SU-DHL-6 (cell line): ENCODE data around the gene SKI.

Experiments
- H2AFZ ChIP-seq: fragments of 200-600 bp; sonication (generic); 2 replicates; pipeline ENCODE4 v1.6.1; 2014; ENCODE audit warnings: low read depth, mild to moderate bottlenecking, moderate library complexity, mixed read lengths, antibody characterized with exemption, low read length; ENCODE audit not compliant: severe bottlenecking
- H3F3A ChIP-seq: fragments of 200-600 bp; shearing (Covaris generic); 2 replicates; pipeline ENCODE4 v1.6.0; 2016; ENCODE audit warnings: antibody characterized with exemption, mild to moderate bottlenecking; ENCODE audit not compliant: insufficient read depth
- H3K27ac ChIP-seq: fragments of 200-600 bp; sonication (generic); 2 replicates; pipeline ENCODE4 v1.5.1; 2016; ENCODE audit warnings: low read depth, mild to moderate bottlenecking, low read length, moderate library complexity, mixed read lengths
- H3K27me3 ChIP-seq: fragments of 200-600 bp; sonication (generic), shearing (Covaris generic); 2 replicates; pipeline ENCODE4 v1.6.0; 2014; ENCODE audit warnings: mild to moderate bottlenecking, low read length
- H3K36me3 ChIP-seq: fragments of 200-600 bp; sonication (generic); 2 replicates; pipeline ENCODE4 v1.6.1; 2014; ENCODE audit warnings: mild to moderate bottlenecking, low read length, mixed read lengths
- H3K4me2 ChIP-seq: fragments of 300-600, 200-600 bp; shearing (Covaris generic), sonication (generic); 2 replicates; pipeline ENCODE4 v1.6.0; 2014; ENCODE audit warnings: low read length, low read depth, mild to moderate bottlenecking; ENCODE audit not compliant: poor library complexity, severe bottlenecking
- H3K4me3 ChIP-seq: fragments of 200-600 bp; sonication (generic); 2 replicates; pipeline ENCODE4 v1.5.1; 2014; ENCODE audit warnings: antibody characterized with exemption, low read length, mild to moderate bottlenecking, mixed read lengths; ENCODE audit not compliant: insufficient read depth, poor library complexity, severe bottlenecking
- H3K79me2 ChIP-seq: fragments of 200-600 bp; sonication (generic); 2 replicates; pipeline ENCODE4 v1.6.1; 2014; ENCODE audit warnings: mild to moderate bottlenecking, low read length, moderate library complexity; ENCODE audit not compliant: insufficient read depth
- H3K9ac ChIP-seq: fragments of 200-600 bp; sonication (generic); 2 replicates; pipeline ENCODE4 v1.7.0; 2014; ENCODE audit warnings: mild to moderate bottlenecking, low read length
- H3K9me2 ChIP-seq: fragments of 200-600 bp; sonication (generic); replicated peaks from 2 replicates; pipeline ENCODE4 v1.6.1; 2014; ENCODE audit warnings: low read length; ENCODE audit not compliant: insufficient read depth
- H3K9me3 ChIP-seq: fragments of 200-600 bp; sonication (generic); 2 replicates; pipeline ENCODE4 v1.6.1; 2014; ENCODE audit warnings: low read length, mixed read lengths; ENCODE audit not compliant: insufficient read depth
- H4K20me1 ChIP-seq: fragments of 200-600 bp; sonication (generic); 2 replicates; pipeline ENCODE4 v1.6.1; 2014; ENCODE audit warnings: low read depth, mild to moderate bottlenecking, antibody characterized with exemption, low read length, moderate library complexity, mixed read lengths
- EZH2phosphoT487 ChIP-seq: fragments of 200-600 bp; sonication (generic), shearing (Covaris generic); conservative IDR thresholded peaks from 2 replicates; pipeline ENCODE4 v1.6.1; 2018; ENCODE audit warnings: mild to moderate bottlenecking, antibody characterized with exemption, low read length, moderate library complexity, mixed read lengths
- TF ChIP-seq, protein P1 (sequence below): fragments of 200-600 bp; sonication (generic); IDR thresholded peaks from one replicate; pipeline ENCODE4 v1.5.1; 2017; ENCODE audit warnings: antibody characterized with exemption, mild to moderate bottlenecking, low read length, moderate library complexity; ENCODE audit not compliant: insufficient read depth, poor library complexity, severe bottlenecking

The SKI gene

DNA sequence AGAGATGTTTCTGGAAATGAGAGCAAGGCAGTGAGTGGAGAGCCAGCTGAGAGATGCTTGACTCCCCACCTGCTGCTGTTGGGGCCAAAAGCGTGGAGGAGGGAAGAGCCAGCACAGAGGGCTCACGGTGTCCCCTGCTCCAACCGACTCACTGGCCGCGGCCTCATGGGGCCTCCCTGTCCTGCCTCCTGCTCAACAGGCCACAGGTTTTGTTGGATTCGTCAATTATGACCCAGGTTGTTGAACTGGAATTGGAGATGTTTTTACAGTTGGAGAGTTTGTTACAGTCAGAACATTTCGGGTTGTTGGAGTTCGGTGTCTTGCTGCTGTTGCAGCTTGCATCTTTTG lies 21.4 kb downstream of the SKI start:
- Histone ChIP-seq H3K9me3 (no peaks in the 10 kb centered on the region), H3K9ac (no peak overlapping the region), H2AFZ (no peak overlapping the region), H4K20me1 (no peaks in the 10 kb centered on the region), H3K27ac (no peak overlapping the region), H3K4me2 (no peak overlapping the region), H3K27me3 (no peaks in the 10 kb centered on the region), H3K36me3 (no peaks in the 10 kb centered on the region), H3K9me2 (no peaks in the 10 kb centered on the region), H3K79me2 (no peaks in the 10 kb centered on the region), H3F3A (no peaks in the 10 kb centered on the region), H3K4me3 (no peak overlapping the region)
- no peak for TF ChIP-seq EZH2phosphoT487
- TF ChIP-seq, protein P1, sequence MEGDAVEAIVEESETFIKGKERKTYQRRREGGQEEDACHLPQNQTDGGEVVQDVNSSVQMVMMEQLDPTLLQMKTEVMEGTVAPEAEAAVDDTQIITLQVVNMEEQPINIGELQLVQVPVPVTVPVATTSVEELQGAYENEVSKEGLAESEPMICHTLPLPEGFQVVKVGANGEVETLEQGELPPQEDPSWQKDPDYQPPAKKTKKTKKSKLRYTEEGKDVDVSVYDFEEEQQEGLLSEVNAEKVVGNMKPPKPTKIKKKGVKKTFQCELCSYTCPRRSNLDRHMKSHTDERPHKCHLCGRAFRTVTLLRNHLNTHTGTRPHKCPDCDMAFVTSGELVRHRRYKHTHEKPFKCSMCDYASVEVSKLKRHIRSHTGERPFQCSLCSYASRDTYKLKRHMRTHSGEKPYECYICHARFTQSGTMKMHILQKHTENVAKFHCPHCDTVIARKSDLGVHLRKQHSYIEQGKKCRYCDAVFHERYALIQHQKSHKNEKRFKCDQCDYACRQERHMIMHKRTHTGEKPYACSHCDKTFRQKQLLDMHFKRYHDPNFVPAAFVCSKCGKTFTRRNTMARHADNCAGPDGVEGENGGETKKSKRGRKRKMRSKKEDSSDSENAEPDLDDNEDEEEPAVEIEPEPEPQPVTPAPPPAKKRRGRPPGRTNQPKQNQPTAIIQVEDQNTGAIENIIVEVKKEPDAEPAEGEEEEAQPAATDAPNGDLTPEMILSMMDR = no peak

DNA sequence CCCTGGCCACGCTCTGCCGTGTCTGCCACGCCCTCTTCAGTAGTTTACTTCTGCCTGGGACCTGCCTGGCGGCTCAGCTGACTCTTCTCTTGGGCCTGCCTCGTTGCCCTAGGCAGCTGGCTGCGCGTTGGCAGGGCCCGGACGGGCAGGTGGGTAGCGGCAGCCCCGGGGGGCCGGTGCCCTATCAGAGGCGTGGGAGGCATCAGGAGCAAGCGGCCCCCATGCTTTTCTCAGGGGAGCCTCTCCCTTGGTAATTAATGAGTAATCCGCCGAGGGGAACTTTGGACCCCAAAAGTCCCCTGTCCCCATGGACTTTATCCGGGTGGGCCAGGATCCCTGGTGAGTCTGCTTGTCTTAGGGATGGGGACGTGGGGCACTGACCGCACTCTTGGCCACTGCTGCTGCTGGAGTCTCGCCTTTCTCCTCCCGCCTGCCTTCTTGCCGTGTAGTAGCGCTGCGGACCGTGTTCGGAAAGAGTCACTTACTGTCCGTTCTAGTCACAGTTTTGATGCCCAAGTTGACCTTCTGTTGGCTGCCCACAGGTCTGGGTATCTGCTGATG lies 22.7 kb downstream of the SKI start:
- H3F3A ChIP-seq = no peaks in the 10 kb centered on the region
- no peaks in the 10 kb centered on the region for H3K36me3 ChIP-seq
- no peak overlapping the region for H3K27ac ChIP-seq
- no peak overlapping the region for H3K9ac ChIP-seq
- no peaks in the 10 kb centered on the region for H3K27me3 ChIP-seq
- no peak overlapping the region for H2AFZ ChIP-seq
- H3K4me2 ChIP-seq = no peak overlapping the region
- TF ChIP-seq, protein P1 = no peak
- TF ChIP-seq EZH2phosphoT487 = no peak
- H4K20me1 ChIP-seq = no peaks in the 10 kb centered on the region
- H3K79me2 ChIP-seq = no peaks in the 10 kb centered on the region
- H3K9me3 ChIP-seq = peaks cover 12% of the 10 kb centered on the region; the same call in 1 of the 2 replicates
- H3K4me3 ChIP-seq = no peak overlapping the region
- H3K9me2 ChIP-seq = no peaks in the 10 kb centered on the region

DNA sequence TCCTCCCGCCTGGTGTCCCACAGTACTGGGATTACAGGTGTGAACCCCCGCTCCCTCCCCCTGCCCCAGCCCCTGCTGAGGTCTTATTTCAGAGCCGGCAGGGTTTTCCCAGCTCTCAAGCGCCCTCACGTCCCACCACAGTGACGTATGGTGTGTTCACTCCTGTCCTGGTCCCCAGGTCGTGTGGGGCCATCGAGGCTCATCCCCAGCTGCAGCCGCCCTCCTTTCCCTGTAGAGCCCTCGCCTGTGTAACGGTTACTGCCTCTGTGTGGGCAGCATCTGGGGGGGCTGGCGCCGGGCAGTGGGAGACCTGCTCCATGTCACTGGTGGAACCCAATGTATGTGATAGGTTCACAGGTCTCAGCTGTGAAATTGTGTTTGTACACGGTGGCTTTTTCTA lies 23.2 kb downstream of the SKI start:
- no peak overlapping the region for H3K4me2 ChIP-seq
- no peak overlapping the region for H3K4me3 ChIP-seq
- H3K79me2 ChIP-seq = no peaks in the 10 kb centered on the region
- H2AFZ ChIP-seq = no peak overlapping the region
- H3K9me2 ChIP-seq = no peaks in the 10 kb centered on the region
- H3F3A ChIP-seq = no peaks in the 10 kb centered on the region
- no peak overlapping the region for H3K27ac ChIP-seq
- TF ChIP-seq, protein P1 = no peak
- TF ChIP-seq EZH2phosphoT487 = no peak
- peaks cover 15% of the 10 kb centered on the region; the same call in 1 of the 2 replicates for H3K9me3 ChIP-seq
- H4K20me1 ChIP-seq = no peaks in the 10 kb centered on the region
- H3K27me3 ChIP-seq = no peaks in the 10 kb centered on the region
- no peak overlapping the region for H3K9ac ChIP-seq
- no peaks in the 10 kb centered on the region for H3K36me3 ChIP-seq
